PC-9 (cell line): Measurements from ENCODE around the gene KCTD21.

ENCODE experiments used
- EZH2 ChIP-seq: fragments of 200-600 bp; sonication (generic); IDR thresholded peaks from 2 replicates; pipeline ENCODE4 v1.8.0; 2017; ENCODE audit warnings: antibody characterized with exemption, low read depth
- TF ChIP-seq, protein P1 (sequence below): fragments of 200-600 bp; sonication (generic); conservative IDR thresholded peaks from 2 replicates; pipeline ENCODE4 v1.6.1; 2017; ENCODE audit warnings: mixed run types, antibody characterized with exemption, mild to moderate bottlenecking, moderate library complexity

DNA sequence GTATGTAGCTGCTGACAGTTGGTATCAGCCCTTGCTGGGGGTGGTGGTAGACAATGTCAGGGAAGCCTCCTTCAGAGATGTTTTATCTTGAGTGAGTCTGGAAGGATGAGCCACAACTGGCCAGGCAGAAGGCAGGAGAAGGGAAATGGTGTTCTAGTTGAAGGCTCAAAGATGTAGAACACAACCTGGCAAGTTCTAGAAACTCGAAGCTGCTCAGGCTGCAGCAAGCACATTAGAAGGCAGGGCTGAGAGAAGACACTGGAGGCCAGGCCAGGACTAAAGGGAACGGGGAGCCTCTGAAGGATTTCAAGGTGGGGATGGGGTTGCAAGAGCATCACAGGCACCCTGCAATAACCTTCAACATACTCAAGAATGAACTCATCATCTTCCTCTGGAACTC lies 40.7 kb upstream of the KCTD21 start:
- TF ChIP-seq, protein P1, sequence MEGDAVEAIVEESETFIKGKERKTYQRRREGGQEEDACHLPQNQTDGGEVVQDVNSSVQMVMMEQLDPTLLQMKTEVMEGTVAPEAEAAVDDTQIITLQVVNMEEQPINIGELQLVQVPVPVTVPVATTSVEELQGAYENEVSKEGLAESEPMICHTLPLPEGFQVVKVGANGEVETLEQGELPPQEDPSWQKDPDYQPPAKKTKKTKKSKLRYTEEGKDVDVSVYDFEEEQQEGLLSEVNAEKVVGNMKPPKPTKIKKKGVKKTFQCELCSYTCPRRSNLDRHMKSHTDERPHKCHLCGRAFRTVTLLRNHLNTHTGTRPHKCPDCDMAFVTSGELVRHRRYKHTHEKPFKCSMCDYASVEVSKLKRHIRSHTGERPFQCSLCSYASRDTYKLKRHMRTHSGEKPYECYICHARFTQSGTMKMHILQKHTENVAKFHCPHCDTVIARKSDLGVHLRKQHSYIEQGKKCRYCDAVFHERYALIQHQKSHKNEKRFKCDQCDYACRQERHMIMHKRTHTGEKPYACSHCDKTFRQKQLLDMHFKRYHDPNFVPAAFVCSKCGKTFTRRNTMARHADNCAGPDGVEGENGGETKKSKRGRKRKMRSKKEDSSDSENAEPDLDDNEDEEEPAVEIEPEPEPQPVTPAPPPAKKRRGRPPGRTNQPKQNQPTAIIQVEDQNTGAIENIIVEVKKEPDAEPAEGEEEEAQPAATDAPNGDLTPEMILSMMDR, result no peak
- TF ChIP-seq EZH2, result no peak
